ENCODE results near the gene CERS6. TPM values are rescaled to one million over a fixed set of nuclear protein-coding genes. Genes with fewer than 3 reads are reported as not detected.

The CERS6 gene
- total and polyA plus RNA-seq, 4 donors, result 4.2 to 20.4 (median 10.1) TPM

GRCh38 chr2:168495524-168495923, 39.5 kb downstream of the CERS6 start:
- Histone ChIP-seq H3K36me3 (ENCODE audit: control insufficient read depth in 4 of 4, insufficient read depth in 3 of 4, low read depth in 1 of 4, low read length in 3 of 4) (no peaks in the 10 kb centered on the region), H3K4me3 (ENCODE audit: low read depth in 1 of 3, low read length in 3 of 3) (no peak overlapping the region), H3K27me3 (ENCODE audit: control insufficient read depth in 4 of 4, insufficient read depth in 4 of 4, low read length in 3 of 4) (no peaks in the 10 kb centered on the region), H3K9ac (ENCODE audit: low read depth in 1 of 2, low read length in 2 of 2) (no peak overlapping the region), H3K4me1 (ENCODE audit: control insufficient read depth in 4 of 4, insufficient read depth in 4 of 4, low read length in 3 of 4) (peaks cover 0 to 4% (median under 1%) of the 10 kb centered on the region in 4 donors), H3K27ac (ENCODE audit: low read depth in 1 of 2, low read length in 2 of 2) (no peak overlapping the region), H3K9me3 (ENCODE audit: control insufficient read depth in 4 of 4, low read length in 3 of 4) (no peaks in the 10 kb centered on the region)
- TF ChIP-seq FOXA1 (IDR thresholded peaks at IDR 0.05), result no peak
- no peak for DNase-seq (ENCODE audit: low spot score)
- WGBS, result 81% methylated on average over 1 of the region's 1 CpG

- 90% methylated on average over 2 of the region's 2 CpGs for WGBS
Measured at GRCh38 chr2:168496906-168497305, 40.8 kb downstream of the CERS6 start.

GRCh38 chr2:168499500-168499899, 43.4 kb downstream of the CERS6 start:
- DNase-seq (ENCODE audit: low spot score), result no peak
- WGBS, result 39% methylated on average over 4 of the region's 4 CpGs
- no peaks in the 10 kb centered on the region for H3K36me3 ChIP-seq (ENCODE audit: control insufficient read depth in 4 of 4, insufficient read depth in 3 of 4, low read depth in 1 of 4, low read length in 3 of 4)
- H3K9ac ChIP-seq (ENCODE audit: low read depth in 1 of 2, low read length in 2 of 2), result no peak overlapping the region
- no peaks in the 10 kb centered on the region for H3K4me1 ChIP-seq (ENCODE audit: control insufficient read depth in 4 of 4, insufficient read depth in 4 of 4, low read length in 3 of 4)
- no peak overlapping the region for H3K4me3 ChIP-seq (ENCODE audit: low read depth in 1 of 3, low read length in 3 of 3)
- H3K9me3 ChIP-seq (ENCODE audit: control insufficient read depth in 4 of 4, low read length in 3 of 4), result no peaks in the 10 kb centered on the region
- no peaks in the 10 kb centered on the region for H3K27me3 ChIP-seq (ENCODE audit: control insufficient read depth in 4 of 4, insufficient read depth in 4 of 4, low read length in 3 of 4)
- H3K27ac ChIP-seq (ENCODE audit: low read depth in 1 of 2, low read length in 2 of 2), result no peak overlapping the region
- TF ChIP-seq ATF3 (IDR thresholded peaks at IDR 0.05) (no peak), NR2F2 (IDR thresholded peaks at IDR 0.05) (no peak), SP1 (IDR thresholded peaks at IDR 0.05) (no peak), FOXA2 (IDR thresholded peaks at IDR 0.05) (no peak), RXRA (IDR thresholded peaks at IDR 0.05) (no peak), JUND (IDR thresholded peaks at IDR 0.05) (no peak), TAF1 (conservative IDR thresholded peaks at IDR 0.05) (no peak), MAX (IDR thresholded peaks at IDR 0.05) (no peak), GABPA (IDR thresholded peaks at IDR 0.05 in 1 of 2, conservative IDR thresholded peaks at IDR 0.05 in 1 of 2) (no peak), REST (IDR thresholded peaks at IDR 0.05) (no peak), EGR1 (IDR thresholded peaks at IDR 0.05; ENCODE audit: low read depth in 2 of 2) (no peak), HNF4A (conservative IDR thresholded peaks at IDR 0.05) (no peak), HNF4G (IDR thresholded peaks at IDR 0.05) (no peak), RAD21 (IDR thresholded peaks at IDR 0.05) (no peak)

More at GRCh38 chr2:168496906-168497305, 40.8 kb downstream of the CERS6 start:
- Histone ChIP-seq H3K9ac (ENCODE audit: low read depth in 1 of 2, low read length in 2 of 2) (no peak overlapping the region), H3K9me3 (ENCODE audit: control insufficient read depth in 4 of 4, low read length in 3 of 4) (no peaks in the 10 kb centered on the region), H3K27ac (ENCODE audit: low read depth in 1 of 2, low read length in 2 of 2) (no peak overlapping the region), H3K36me3 (ENCODE audit: control insufficient read depth in 4 of 4, insufficient read depth in 3 of 4, low read depth in 1 of 4, low read length in 3 of 4) (no peaks in the 10 kb centered on the region), H3K4me3 (ENCODE audit: low read depth in 1 of 3, low read length in 3 of 3) (no peak overlapping the region), H3K4me1 (ENCODE audit: control insufficient read depth in 4 of 4, insufficient read depth in 4 of 4, low read length in 3 of 4) (no peaks in the 10 kb centered on the region), H3K27me3 (ENCODE audit: control insufficient read depth in 4 of 4, insufficient read depth in 4 of 4, low read length in 3 of 4) (no peaks in the 10 kb centered on the region)
- DNase-seq (ENCODE audit: low spot score), result no peak
- TF ChIP-seq RAD21 (IDR thresholded peaks at IDR 0.05), result no peak
- TF ChIP-seq EGR1 (IDR thresholded peaks at IDR 0.05; ENCODE audit: low read depth in 2 of 2), result no peak
- TF ChIP-seq GABPA (IDR thresholded peaks at IDR 0.05 in 1 of 2, conservative IDR thresholded peaks at IDR 0.05 in 1 of 2), result no peak
- no peak for TF ChIP-seq YY1 (IDR thresholded peaks at IDR 0.05)
- no peak for TF ChIP-seq HNF4G (IDR thresholded peaks at IDR 0.05)
- TF ChIP-seq HNF4A (conservative IDR thresholded peaks at IDR 0.05), result no peak
- no peak for TF ChIP-seq NR2F2 (IDR thresholded peaks at IDR 0.05)
- no peak for TF ChIP-seq FOXA2 (IDR thresholded peaks at IDR 0.05)
- TF ChIP-seq SP1 (IDR thresholded peaks at IDR 0.05), result no peak
- TF ChIP-seq REST (IDR thresholded peaks at IDR 0.05), result no peak

Measured in liver (tissue), 9 donors.